ENCODE measurements around the gene POP7.

Gene POP7

DNA sequence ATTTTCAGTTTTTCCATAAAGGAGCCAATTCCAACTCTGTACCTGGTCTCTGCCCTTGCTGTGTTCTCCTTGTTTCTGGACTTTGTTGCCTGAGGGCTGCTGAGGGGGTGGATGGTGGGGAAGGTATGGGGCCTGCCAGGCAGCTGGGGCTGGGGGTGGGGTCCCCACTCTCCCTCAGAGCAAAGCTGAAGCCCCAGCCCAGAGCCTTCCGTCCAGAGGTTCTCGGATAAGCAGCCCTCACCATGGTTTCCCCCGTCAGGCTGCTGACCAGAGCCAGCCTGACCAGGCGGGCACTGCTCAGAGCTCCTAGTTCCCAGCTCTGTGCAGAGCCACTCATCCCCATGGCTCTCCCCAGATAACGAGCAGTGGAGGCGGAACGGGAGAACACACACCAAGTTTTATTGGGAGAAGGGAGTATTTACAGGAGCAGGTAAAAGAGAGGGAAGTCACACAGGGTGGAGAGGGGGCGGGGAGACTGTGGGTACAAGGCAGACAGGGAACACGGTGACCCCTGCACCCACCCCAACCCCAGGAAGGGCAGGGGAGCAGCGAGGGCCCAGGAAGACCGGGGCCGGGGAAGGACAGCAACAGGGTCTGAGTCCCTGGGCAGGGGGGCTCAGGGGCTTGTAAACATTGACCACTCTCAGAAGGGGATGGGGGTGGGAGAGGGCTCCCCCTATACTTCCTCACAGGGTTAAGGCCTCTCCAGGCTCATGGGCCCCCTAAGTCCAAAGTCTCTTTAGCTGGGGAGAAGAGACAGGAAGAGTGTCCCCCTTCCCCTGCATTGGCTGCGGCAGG lies 26.6 kb upstream of the POP7 start:
- DNase-seq = no peak

DNA sequence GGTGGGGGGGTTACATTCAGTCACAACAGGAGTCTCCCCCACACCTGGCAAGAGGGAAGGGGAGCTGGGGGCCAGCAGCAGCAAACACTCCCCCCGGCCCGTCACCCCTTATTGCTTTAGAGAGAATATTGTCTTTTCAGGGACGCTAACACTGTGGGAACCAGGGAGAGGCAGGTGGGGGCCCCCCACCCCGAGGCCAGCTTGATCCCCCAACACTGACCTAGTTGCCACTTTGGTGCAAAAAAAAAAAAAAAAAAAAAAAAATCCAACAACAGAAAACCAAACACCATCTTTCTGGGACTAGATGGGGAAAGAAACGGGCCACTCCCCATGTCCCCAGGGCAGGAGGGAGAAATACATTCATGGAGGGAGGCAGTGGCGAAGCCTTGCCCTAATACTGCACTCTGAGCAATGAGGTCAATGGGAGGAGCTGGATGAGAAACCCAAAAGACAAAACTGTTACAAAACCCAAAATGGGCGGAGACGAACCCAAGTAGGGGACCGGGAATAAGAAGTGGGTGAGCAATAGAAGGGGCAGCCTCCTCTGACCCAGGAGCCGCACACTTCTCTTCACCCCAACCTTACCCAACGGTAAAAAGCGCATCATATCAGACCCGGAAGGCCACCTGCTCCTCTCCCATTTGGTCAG lies 25.9 kb upstream of the POP7 start:
- DNase-seq = peak; percentile 49

DNA sequence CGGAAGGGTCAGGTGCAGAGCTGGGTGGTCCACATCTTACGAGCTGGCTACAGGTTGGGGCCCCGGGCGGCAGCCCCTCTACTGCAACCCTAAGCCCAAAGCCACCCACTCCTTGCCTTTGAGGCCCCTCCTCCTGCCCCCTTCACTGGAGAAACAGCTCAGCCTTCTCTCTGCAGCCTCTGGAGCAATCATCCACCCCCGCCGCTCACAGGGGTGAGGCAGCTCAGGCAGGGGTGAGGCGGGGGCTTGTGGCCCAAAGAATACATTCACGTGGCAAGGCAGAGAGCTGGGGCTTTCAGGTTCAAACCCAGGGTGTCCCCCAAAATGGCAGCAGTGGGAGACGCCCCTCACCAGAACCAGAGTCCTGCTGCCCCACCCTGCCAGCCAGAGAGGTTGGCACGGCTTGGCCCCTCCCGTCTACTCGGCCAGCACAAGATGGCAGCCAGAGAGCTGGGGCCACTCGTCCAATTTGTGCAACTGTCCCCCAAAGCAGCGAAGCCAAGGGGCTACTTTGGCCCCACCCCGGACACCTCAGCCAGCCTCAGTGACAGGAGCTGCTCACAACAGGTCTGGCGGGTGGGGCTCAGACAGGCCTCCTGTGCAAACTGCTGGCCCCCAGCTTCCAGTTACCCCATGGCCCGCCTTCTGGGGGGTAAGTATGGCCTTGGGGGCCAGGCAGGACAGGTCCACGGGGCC lies 25.2 kb upstream of the POP7 start:
- DNase-seq = peak; percentile 49

DNA sequence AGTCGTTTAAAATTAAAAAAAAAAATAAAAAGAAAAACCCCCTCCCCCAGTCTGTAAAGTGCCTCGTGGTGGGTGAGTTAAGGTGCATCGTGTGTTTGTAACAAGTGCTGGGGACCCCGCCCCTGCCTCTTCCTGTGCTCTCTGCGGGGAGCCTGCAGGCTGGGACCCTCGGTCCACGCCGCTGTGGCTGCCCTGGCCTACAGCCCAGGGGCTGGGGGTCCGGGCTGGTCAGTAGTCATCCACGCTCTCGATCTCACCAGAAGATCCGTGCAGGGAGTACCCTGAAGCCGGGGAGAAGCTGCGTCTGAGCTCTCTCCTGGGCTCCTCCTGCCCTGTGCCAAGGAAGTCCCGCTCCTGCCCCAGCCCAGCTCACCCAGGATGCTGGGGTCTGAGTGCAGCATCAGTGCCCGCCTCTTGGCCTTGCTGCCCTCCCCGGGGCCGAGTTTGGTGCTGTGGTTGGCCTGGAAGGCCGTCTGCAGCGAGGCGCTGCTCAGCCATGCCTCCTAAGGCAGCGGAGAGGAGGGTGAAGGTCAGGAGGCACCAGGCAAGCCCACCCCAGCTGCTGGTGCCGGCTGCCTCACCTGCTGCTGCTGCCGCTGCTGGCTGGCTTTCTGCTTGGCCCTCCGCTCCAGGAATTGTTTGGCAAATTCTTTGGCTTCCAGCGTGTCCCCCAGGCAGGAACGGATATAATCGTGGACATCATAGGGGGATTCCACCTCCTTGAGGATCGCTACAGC lies 24.3 kb upstream of the POP7 start:
- no peak for DNase-seq

DNA sequence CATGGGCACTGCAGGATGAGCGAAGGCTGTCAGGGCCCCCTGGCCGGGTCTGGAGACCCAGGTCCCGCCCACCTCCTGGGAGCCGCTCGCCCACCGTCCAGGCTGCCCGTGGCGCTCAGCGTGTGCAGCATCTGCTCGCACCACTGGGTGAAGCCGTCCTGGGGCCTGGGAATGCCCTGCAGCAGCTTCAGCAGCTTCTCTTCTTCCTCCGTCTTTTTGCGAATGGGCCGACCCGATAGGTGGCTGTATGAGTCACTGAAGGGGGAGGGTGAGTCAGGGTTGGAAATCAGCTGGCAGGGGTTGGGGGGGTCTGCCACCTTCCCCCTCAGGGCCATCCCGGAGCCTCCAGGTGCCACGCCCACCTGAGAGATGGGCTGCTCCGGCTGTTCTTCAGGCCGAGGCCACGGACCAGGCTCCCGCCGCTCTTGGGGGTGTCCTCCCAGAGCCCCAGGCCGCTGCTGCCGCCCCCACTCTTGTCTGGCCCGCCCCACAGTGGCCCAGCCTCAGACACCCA lies 23.6 kb upstream of the POP7 start:
- DNase-seq = no peak

DNA sequence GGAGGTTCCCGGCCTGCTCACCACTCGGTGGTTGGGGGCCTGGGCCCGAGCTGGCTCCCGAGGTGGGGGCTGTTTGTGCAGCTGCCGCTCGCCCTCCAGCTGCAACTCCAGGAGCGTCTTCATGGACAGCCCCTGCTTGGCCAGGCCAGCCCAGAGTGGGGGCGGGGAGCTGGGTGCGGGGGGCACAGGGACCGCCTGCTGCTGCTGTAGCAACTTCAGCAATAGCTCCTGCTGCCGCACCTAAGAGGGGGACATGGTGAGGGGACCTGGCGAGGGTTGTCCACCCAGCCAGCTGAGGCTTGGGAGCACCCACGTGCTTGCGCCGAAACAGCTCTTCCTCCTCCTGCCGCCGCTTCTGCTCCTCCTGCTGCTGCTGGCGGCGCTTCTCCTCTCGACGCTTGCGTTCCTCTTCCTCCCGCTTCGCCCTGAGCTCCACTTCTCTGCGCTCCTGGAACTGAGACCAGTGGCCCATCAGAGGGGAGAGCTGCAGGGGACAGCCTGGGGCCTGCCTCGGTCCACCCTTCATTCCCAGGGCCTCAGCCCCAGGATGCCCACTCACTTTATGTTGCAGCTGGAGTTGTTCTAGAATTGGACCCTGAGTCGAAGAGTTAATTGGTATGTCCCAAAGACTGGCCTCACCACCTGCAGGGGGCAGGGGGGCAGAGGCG lies 22.8 kb upstream of the POP7 start:
- no peak for DNase-seq

DNA sequence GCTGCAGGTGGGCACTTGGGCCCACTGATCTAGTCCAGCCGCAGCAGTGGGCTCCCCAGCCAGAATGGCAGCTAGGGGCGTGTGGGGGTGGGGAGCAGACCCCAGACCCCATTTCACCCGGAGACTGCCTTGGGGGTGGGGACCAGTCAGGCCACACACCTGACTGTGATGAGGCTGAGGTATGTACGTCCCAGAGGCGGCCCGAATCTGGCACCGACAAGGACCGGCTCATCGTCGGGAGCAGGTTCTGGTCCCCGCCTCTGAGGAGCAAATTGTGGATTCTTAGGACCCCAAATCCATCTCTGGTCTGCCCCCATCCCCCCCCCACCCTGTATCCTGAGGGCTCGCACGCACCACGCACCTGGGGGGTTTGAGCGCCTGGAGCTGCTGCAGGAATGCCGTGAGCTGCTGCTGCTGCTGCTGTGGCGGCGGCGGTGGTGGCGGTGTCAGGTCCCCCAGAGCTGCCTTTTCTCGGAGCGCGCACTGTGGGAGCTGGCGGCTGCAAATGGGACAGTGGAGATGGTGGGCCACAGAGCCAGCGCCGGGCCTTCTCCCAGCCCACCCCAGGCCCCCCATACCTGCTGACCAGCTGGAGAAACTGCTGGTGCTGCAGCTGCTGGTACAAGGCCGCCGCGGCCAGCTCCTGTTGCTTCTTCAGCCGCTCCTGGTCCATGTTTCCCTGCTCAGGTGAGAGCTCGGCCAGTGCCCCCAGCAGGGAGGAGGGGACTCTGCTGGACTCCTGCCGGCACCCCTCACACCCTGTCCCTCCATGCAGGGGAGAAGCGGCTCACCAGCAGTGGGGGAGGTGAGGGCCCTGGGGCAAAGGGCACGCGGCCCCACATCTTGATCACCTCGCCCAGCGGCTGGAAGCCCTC lies 22.0 kb upstream of the POP7 start:
- DNase-seq = no peak

DNA sequence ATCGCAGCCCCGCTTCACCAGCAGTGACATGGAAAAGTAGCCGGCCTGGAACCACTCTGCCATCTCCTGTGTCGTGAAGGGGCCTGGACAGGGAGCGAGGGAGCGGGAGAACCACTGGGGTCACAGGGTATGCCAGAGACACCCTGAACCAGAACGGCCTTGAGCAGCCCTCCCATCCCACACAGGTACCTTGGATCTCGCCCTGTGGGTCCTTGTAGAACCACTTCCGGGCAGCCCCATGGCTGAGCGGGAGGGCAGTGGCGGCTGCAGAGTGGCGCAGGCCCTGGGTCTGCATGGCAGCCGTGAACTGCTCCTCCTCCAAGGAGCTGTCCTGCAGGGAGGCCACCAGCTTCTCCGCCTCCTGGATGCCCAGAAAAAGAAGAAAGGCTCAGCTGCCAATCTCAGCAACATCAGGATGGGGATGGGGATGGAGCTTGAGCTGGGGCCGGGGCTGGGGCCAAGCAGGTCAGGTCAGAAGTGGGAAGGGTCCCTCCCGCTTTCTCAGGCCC lies 21.3 kb upstream of the POP7 start:
- no peak for DNase-seq

DNA sequence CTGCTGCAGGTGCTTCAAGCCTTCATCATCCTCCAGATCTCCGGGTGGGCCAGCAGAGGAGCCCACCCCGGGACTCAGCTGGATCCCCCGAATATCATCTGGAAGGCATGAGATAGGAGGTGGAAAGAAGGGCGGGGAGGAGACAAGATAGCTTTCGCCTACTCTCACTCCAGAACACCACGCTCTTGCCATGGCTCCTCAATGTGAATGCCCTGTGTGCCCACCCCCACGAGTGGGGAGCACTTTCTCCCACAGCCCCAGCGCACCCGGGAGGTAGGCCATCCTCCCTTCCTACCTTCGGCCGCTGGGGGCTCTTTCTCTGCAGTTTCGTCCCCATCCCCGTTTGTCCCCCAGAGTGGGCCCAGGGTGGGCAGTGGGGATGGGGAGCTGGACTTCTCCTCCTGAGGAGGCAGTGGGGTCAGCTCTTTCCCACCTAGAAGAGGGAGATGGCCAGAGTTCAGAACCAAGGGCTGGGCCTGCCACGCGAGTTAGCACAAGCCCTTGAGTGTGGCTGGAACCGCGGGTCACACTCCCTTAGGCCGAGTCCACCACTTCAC lies 20.8 kb upstream of the POP7 start:
- DNase-seq = no peak

DNA sequence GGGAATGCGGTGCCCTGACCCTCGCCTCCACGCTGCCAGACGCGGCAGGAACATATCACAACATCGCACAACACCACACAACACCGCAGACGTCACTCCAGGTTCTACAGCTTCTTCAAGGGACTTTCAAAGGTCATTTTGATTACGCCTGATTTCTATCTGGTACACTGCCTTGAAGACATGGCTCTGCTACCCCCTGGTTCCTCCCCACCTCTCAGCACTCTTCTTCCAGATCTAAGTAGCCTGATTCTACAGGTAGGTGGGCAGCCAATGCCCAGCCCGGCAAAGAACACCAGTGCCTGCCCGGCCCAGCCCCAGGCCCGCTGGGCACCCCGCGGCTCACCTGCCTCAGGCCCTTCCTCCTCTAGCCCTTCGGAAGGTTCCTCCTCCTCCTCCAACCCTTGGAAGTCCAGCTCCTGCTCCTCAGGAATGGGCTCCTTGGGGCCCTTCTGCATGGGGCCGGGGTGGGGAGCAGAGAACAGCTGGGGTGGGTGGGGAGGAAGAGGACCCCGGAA lies 20.2 kb upstream of the POP7 start:
- no peak for DNase-seq

DNA sequence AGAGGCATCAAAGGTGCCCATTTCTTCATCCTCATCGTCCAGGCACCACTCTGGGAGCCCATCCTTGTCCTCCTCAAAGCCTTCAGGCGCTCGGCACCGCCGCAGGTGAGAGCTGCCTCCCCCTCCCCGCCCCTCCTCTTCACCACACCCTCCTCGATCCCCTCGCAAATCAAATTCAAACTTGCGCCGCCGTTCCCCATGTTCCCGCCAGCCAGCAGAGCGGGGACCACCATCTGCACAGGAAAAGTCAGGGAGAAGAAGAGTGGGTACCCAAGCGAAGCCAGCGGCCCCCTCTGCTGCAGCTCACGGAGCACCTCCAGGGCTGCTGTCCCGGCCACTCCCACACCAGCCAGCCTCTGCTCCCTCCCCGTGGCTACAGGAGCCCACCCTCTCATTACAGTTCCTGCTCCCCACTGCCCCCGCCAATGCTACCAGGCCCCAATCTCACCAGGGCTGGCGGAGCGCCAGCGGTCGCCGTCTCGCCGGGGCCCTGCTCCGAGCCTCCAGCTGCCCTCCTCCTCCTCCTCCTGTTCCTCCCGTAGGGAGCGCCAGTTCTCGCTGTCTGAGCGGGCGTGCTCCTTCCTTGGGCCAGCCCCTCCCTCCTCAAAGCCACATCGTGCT lies 19.6 kb upstream of the POP7 start:
- no peak for DNase-seq

DNA sequence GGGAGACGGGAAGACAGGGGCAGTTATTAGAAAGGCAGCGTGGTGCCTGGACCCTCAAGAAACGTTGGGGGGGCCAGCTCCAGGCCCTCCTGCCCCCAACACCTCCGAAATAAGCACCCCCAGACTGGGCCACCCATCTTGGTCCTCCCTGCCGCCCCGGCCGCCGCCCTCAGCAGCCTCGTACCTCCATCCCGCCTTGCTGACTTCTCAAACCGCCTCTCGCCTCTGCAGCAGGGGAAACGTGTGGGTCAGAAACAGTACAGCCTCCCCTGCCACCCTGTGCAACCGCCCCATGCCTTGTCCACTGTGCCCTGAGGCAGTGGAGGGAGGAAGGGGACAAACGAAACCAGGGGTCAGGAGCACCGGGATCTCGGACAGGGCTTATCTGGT lies 19.1 kb upstream of the POP7 start:
- DNase-seq = no peak

DNA sequence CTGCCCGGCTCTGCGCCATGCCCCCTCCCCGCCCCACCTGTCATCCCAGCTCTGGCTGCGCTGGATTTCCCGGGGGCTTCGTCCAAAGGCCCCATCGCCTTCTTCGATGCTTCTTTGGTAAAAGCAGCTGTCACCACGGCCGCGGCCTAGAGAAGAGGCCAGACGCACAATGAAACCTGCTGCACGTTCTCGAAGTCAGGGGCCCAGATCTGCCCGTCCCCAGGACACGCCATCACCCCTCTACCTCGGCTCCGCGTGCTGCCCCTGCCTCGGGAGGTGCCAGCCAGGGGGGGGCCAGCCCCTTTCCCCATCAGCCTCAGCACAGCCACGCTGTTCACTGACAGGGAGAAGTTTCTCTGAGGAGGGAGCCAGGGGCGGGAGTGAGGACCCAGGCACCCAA lies 18.7 kb upstream of the POP7 start:
- no peak for DNase-seq

DNA sequence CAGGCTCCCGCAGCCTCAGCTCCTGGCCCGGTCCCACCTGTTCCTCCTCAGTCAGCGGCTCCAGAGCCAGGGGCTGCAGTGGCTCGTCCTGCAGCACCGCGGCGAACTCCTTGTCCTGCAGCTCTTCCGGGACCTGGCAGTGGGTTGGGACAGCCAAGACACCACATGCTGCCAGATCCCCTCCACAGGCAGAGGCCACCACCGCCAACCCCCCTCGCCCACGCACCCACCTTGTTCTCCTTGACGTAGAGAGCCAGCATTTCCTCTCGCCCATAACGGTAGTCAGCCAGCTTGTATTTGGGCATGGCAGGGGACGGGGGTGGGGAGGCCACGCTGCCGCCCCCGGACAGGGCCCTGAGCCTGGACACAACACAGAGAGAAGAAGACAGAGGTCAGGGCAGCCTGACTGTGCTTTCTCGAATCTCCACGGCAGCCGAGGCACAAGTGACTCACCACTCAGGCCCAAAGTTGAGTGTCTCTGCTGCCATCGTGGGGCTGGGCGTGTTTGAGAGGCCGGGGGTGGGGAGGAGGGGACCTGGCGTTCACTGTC lies 18.1 kb upstream of the POP7 start:
- no peak for DNase-seq

DNA sequence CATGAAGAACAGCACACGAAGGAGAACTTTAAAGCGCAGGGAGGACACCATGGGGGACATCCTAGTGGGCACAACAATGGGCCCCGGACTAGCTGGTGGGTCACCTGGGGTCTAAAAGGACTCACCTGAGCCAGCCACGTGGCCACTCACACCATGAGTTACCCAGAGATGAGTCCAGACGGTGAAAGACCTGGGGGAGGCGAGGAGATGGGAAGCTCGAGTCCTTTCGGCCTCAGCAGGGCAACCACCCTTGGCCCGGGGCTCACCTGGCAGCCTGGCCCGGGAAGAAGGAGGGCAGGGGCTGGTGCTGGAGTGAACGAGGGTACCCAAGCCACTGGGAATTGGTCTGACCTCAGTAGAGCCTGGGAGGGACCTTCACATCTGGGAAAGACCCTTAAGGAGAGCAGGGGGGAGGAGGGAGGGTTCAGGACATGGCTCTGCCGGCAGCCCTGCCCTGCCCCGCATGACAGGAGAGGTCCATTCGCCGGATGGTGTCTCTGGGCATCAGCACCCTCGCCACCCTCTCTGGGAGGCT lies 17.5 kb upstream of the POP7 start:
- DNase-seq = no peak

DNA sequence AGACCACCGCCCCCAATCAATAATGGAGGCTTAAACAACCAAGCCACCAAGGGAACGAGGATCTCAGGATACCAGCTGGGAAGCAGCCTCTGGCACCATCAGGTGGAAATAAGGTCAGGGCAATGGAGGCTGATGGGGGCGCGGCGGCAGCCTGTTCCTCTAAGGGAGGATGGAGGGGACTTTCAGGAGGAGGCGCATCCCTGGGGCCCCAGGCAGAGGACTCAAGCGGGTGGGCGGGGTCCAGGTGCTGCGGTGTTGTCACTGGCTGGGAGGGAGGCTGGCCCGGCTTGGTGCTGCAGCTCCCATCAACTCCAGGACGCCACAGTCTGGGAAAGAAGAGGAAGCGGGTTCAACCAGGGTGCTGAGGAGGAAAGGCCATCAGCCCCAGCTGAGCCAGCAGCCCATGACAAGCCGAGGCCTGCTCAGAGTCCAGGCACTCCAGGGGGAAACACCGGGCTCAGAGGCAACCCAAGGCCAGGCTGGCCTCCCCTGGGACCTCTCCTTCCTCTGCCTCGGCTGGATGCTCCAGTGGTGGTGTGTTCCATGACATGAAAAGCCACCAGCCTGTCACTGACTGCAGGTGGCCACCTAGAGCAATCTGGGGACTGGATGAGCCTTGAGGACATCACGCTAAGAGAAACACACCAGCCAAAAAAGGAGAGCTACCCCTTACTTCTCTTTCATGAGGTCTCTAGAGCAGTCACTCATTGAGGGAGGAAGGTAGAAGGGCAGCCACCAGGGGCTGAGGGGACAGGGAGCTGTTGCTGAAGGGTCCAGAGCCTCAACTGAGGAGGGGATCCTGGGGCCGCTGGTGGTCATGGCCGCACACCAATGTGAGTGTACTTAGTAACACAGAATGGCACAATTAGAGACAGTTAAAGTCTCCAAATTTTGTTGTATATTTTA lies 16.4 kb upstream of the POP7 start:
- DNase-seq = no peak

DNA sequence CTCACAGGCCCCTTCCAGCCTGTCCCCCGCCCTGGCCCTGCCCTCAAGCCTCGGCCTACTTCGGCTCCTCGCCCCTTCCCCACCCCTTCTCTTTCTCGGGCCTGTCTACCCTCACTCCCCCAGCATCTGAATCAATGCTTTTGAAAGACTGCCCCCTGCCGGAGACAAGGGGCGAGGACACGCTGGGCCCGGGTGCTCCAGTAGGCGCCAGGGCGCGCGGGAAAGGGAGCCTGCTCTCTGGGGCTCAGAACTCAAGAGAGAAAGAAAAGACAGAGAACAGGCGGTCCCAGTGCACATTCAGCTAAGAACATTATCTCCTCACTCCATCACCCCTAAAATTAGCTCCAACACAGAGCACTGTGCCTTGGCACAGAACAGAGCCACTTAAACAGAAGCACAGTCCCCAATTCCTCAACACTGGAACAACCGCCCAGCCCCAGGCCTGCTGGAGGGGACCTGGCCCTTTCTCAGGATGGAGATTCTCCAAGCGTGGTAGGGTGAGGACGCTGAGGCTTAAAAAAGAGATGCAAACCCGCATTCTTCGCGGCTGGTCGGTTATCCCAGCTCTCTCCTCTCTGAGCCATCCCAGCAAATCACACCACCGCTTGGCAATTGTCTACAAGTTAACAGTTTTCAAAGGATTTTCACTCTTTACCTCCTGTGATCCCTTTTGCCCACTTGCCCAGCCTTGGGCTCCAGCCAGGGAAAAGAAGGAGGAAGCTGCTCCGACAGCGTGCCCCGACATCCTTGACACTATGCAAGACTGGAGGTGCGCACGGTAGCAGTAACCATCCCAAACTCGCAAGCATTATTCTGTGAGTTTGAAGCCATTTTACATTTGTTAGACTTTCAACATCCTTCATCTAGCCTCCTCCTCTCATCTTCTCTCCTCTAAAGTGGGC lies 14.0 kb upstream of the POP7 start:
- DNase-seq = peak; percentile 96

DNA sequence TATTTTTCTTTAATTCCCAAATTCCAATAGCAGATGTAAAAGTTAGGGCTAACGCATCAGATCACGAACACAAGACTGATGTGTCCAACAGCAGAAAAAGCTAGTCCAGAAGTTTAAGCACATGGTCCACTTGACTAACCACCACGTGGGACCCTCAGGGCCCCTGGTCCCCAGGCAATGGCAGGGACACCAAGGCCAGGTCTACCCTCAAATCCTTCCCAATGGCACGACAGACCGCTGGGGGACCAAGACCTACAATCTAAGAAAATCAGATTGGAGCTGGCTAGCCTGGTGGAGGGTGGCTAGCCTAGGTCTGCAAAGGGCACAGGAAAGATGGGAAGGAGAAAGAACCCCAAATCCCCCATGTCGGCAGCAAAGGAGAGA lies 13.4 kb upstream of the POP7 start:
- DNase-seq = no peak
